Omental fat pad (tissue), 4 donors: ENCODE data around the gene POPDC2. TPM values are rescaled to one million over a fixed set of nuclear protein-coding genes. Genes with fewer than 3 reads are reported as not detected.

Experiments used
- ATAC-seq: fragments of 150-250 bp; one replicate; pipeline ENCODE4 v1.9.1; 2016; ENCODE audit warnings: mild to moderate bottlenecking, moderate library complexity; ENCODE audit not compliant: low FRiP score
- DNase-seq: peaks from one replicate; pipeline ENCODE4 v3.0.0-alpha.2; 2019; ENCODE audit warnings: low spot score
- CTCF ChIP-seq, 3 donors: fragments of 450-650 bp; IDR thresholded peaks; one replicate each; pipeline ENCODE4 v1.5.1; 2016 to 2017; ENCODE audit warnings: antibody characterized with exemption in 3 of 3, mild to moderate bottlenecking in 3 of 3, moderate library complexity in 2 of 3
- total RNA-seq, 4 donors: library from RNA; depleted of rRNA; stranded (reverse); fragments of >200 nt; gene quantifications; one replicate each; pipeline ENCODE4 v1.1.0, GENCODE V29; 2016

The POPDC2 gene
- total RNA-seq, 4 donors from 2014 or later, result 1.3 to 7.1 (median 1.9) TPM

DNA sequence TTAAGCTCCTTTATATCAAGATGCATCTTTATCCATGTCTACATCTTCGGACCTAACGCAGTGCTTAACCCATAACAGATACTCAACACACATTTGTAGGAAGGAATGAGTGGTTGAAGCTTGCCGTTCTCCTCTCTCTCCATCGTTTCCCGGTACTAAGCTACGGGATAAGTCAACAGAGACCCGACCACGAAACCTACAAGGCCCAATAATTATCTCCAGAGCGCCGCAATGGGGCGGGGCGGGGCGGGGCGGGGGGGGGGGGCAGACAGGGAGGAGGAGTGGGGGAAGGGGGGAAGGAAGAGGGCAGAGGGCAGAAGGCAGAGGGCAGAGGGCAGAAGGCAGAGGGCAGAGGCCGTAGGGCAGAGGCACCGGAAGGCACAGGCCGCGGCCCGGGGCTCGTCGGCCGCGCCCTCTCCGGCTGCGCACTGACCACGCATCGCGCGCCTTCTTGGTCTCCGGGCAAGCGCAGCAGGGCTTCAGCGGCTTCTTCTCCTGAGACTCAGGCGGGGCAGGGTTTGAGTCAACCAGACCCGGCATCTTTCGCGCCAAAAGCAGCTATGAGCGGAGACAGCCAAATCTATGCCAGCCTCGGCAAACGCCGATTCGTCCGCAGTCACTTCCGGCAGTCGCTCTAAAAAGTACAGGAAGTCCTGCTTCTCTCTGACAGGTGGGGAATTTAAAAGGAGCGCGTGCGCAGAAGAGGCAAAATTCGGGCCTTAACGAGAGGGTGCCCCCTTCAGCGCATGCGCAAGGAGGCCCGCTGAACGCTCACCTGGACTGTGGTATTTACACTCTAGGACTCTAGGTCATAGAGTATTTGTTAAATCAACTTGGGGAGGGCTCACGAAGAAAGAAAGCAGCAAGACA, 16.6 kb upstream of the POPDC2 start, which contains the start of gene COX17:
TSS of gene COX17 (minus strand) at position 636 of the 870 bp plus-strand sequence. CDS start at position 540, 96 bp downstream.
- ATAC-seq (peak; percentile 95), DNase-seq (peak; percentile 84)
- no peak for TF ChIP-seq CTCF (IDR thresholded peaks at IDR 0.05)

- ATAC-seq (no peak), DNase-seq (no peak)
- TF ChIP-seq CTCF (IDR thresholded peaks at IDR 0.05), result no peak
These were observed 15.6 kb upstream of the POPDC2 start for GRCh38 chr3:119676020-119676419.

- TF ChIP-seq CTCF (IDR thresholded peaks at IDR 0.05), result no peak
These were observed 14.9 kb upstream of the POPDC2 start for GRCh38 chr3:119675188-119675874.

DNA sequence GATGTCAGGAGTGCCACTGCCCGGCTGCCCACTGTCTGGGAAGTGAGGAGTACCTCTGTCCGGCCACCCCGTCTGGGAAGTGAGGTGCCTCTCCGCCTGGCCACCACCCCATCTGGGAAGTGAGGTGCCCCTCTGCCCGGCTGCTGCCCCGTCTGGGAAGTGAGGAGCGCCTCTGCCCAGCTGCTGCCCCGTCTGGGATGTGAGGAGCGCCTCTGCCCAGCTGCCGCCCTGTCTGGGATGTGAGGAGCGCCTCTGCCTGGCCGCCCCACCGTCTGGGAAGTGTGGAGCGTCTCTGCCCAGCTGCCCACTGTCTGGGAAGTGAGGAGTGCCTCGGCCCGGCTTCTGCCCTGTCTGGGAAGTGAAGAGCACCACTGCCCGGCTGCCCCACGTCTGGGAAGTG, 13.5 kb upstream of the POPDC2 start:
- no peak for TF ChIP-seq CTCF (IDR thresholded peaks at IDR 0.05)
- ATAC-seq (no peak), DNase-seq (no peak)

More at GRCh38 chr3:119675188-119675874, 14.9 kb upstream of the POPDC2 start:
- ATAC-seq, result no peak
- DNase-seq, result no peak

GRCh38 chr3:119672776-119673175, 12.4 kb upstream of the POPDC2 start:
- DNase-seq, result no peak
- ATAC-seq, result no peak
- TF ChIP-seq CTCF (IDR thresholded peaks at IDR 0.05), result no peak

DNA sequence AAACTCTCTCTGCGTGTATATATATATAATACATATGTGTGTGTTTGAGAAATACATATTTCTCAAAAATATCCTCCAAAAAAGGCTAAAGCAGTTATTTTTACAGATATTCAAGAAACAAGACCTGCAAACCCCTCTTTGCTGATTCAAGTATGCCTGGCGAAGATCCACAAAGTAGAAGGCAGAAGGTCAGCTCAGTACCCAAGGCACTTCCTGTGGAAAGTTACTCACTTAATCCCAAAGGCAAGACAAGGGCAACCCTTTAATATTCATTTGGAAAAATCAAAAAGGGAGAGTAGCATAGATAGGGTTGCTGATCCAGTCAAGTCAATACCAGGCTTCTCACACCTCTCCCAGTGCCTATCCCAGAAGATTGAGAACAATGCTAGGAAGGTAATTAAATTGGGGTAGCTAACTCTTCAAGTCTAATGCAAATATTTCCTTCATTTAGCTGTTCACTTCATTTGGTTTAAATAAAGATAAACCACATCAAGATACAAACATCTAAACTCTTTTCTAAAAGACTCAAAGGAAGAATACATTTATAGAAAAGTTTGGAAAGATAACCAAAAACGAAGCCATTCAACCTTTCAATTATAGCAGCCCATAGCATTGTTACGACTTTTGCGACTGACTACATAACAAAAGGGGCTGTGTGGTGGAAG, 9.6 kb upstream of the POPDC2 start:
- TF ChIP-seq CTCF (IDR thresholded peaks at IDR 0.05), result no peak
- DNase-seq (no peak), ATAC-seq (no peak)
